SK-N-SH (cell line): ENCODE results near the gene CCDC152. TPM values are rescaled to one million over a fixed set of nuclear protein-coding genes. Genes with fewer than 3 reads are reported as not detected.

Source experiments
- CTCF ChIA-PET: fragments of 300-600, 350-600 bp; formaldehyde crosslinking; extraction: SDS; loops from one replicate; lab custom pipeline; 2021; lab: Yijun Ruan, JAX
- POLR2A ChIA-PET: fragments of 350-600 bp; sonication (Branson Sonifier 250); formaldehyde crosslinking; extraction: SDS; loops from one replicate; lab custom pipeline; 2020; ENCODE audit warnings: antibody characterized with exemption, inconsistent platforms; lab: Yijun Ruan, JAX
- DNase-seq: peaks from one replicate; pipeline ENCODE4 v3.0.0; 2012
- H2AFZ ChIP-seq: fragments of 200-600 bp; sonication (generic); 2 replicates; pipeline ENCODE4 v1.8.1; 2016; ENCODE audit warnings: antibody characterized with exemption, mild to moderate bottlenecking, low read depth
- H3F3A ChIP-seq: fragments of 200-600 bp; sonication (generic); replicated peaks from 2 replicates; pipeline ENCODE3; 2016; ENCODE audit warnings: antibody characterized with exemption, mild to moderate bottlenecking; ENCODE audit not compliant: insufficient read depth
- H3K27ac ChIP-seq, 2 experiments: fragments of 200-500 bp in 1 of 2; fragments of 200-600 bp in 1 of 2; sonication (Bioruptor generic) in 1 of 2; sonication (generic), shearing (Covaris generic) in 1 of 2; 2 replicates each; pipeline versions ENCODE4 v1.5.1 to v1.6.1; 2014 to 2016; ENCODE audit warnings: low read depth in 2 of 2, inconsistent platforms in 1 of 2, low read length in 1 of 2, mild to moderate bottlenecking in 1 of 2, mixed read lengths in 1 of 2
- H3K27me3 ChIP-seq: fragments of 200-600 bp; sonication (generic), shearing (Covaris generic); 2 replicates; pipeline ENCODE4 v1.6.1; 2016; ENCODE audit warnings: mixed run types; ENCODE audit not compliant: insufficient read depth
- H3K36me3 ChIP-seq, 2 experiments: fragments of 200-500 bp in 1 of 2; fragments of 200-600 bp in 1 of 2; sonication (Bioruptor generic) in 1 of 2; sonication (generic) in 1 of 2; replicated peaks in 1 of 2; 2 replicates each; pipeline versions ENCODE3 to v1.5.1; 2014 to 2016; ENCODE audit warnings: low read length in 1 of 2, mild to moderate bottlenecking in 1 of 2; ENCODE audit not compliant: insufficient read depth in 2 of 2, control insufficient read depth in 1 of 2
- H3K4me1 ChIP-seq, 2 experiments: fragments of 200-500 bp in 1 of 2; fragments of 200-600 bp in 1 of 2; sonication (Bioruptor generic) in 1 of 2; sonication (generic), shearing (Covaris generic) in 1 of 2; 2 replicates each; pipeline versions ENCODE4 v1.5.1 to v1.6.1; 2014 to 2016; ENCODE audit warnings: low read depth in 1 of 2, low read length in 1 of 2, mixed run types in 1 of 2; ENCODE audit not compliant: insufficient read depth in 2 of 2, control insufficient read depth in 1 of 2
- H3K4me2 ChIP-seq: fragments of 200-600 bp; sonication (generic), shearing (Covaris generic); 2 replicates; pipeline ENCODE4 v1.6.1; 2017; ENCODE audit warnings: mixed run types
- H3K4me3 ChIP-seq, 2 experiments: fragments of 200-500 bp in 1 of 2; fragments of 200-600 bp in 1 of 2; sonication (Bioruptor generic) in 1 of 2; sonication (generic), shearing (Covaris generic) in 1 of 2; 2 replicates each; pipeline versions ENCODE4 v1.5.1 to v1.8.1; 2014 to 2016; ENCODE audit warnings: low read depth in 2 of 2, inconsistent platforms in 1 of 2, low read length in 1 of 2, mild to moderate bottlenecking in 1 of 2, mixed read lengths in 1 of 2, moderate library complexity in 1 of 2
- H3K79me2 ChIP-seq: fragments of 200-600 bp; sonication (generic); 2 replicates; pipeline ENCODE4 v1.8.1; 2017; ENCODE audit warnings: mild to moderate bottlenecking; ENCODE audit not compliant: insufficient read depth
- H3K9ac ChIP-seq: fragments of 200-600 bp; sonication (generic); 2 replicates; pipeline ENCODE4 v1.6.1; 2017; ENCODE audit warnings: mixed run types
- H3K9me2 ChIP-seq: fragments of 200-600 bp; sonication (generic); 2 replicates; pipeline ENCODE4 v1.6.1; 2017; ENCODE audit warnings: mixed run types
- H3K9me3 ChIP-seq: fragments of 200-600 bp; sonication (generic); 2 replicates; pipeline ENCODE4 v1.6.1; 2017; ENCODE audit warnings: mixed run types, mild to moderate bottlenecking, moderate library complexity
- H4K20me1 ChIP-seq: fragments of 200-600 bp; sonication (generic); 2 replicates; pipeline ENCODE4 v1.6.1; 2017; ENCODE audit warnings: mild to moderate bottlenecking, mixed run types; ENCODE audit not compliant: insufficient read depth
- CHD2 ChIP-seq: fragments of 150-350 bp; IDR thresholded peaks from 2 replicates; pipeline ENCODE4 v1.6.1; 2018; ENCODE audit warnings: low read length; ENCODE audit not compliant: partially characterized antibody
- FOSL2 ChIP-seq: IDR thresholded peaks from 2 replicates; pipeline ENCODE4 v1.4.0; 2012; ENCODE audit warnings: low read depth, mild to moderate bottlenecking, moderate library complexity, borderline replicate concordance
- FOXM1 ChIP-seq: IDR thresholded peaks from 2 replicates; pipeline ENCODE4 v1.4.0; 2012; ENCODE audit warnings: low read depth, mild to moderate bottlenecking
- JUND ChIP-seq: IDR thresholded peaks from 2 replicates; pipeline ENCODE4 v1.4.0; 2012
- MXI1 ChIP-seq: IDR thresholded peaks from 2 replicates; pipeline ENCODE4 v1.6.1; 2012; ENCODE audit warnings: mild to moderate bottlenecking, low read depth, low read length, improper control_type of control experiment
- NFIC ChIP-seq: IDR thresholded peaks from 2 replicates; pipeline ENCODE4 v1.4.0; 2012; ENCODE audit warnings: borderline replicate concordance
- POLR2AphosphoS5 ChIP-seq: IDR thresholded peaks from 2 replicates; pipeline ENCODE4 v1.6.1; 2012; ENCODE audit warnings: low read depth, low read length
- RCOR1 ChIP-seq: fragments of 150-350 bp; IDR thresholded peaks from 2 replicates; pipeline ENCODE4 v1.6.1; 2017; ENCODE audit warnings: antibody characterized with exemption, low read length
- RXRA ChIP-seq: IDR thresholded peaks from 2 replicates; pipeline ENCODE4 v1.4.0; 2012; ENCODE audit warnings: low read depth, mild to moderate bottlenecking, borderline replicate concordance
- SIN3A ChIP-seq: IDR thresholded peaks from 2 replicates; pipeline ENCODE4 v1.6.1; 2012; ENCODE audit warnings: low read depth, mild to moderate bottlenecking, low read length, moderate library complexity, borderline replicate concordance
- SMC3 ChIP-seq: IDR thresholded peaks from 2 replicates; pipeline ENCODE4 v1.6.1; 2012; ENCODE audit warnings: low read depth, low read length, improper control_type of control experiment
- TAF1 ChIP-seq: IDR thresholded peaks from 2 replicates; pipeline ENCODE4 v1.6.1; 2012; ENCODE audit warnings: low read depth, mild to moderate bottlenecking, low read length, moderate library complexity, borderline replicate concordance
- WGBS: methylation state at CpG from one replicate; pipeline ENCODE4 v1.1.6; 2017; ENCODE audit warnings: low lambda C conversion rate; 5-methylcytosine and 5-hydroxymethylcytosine counted together
- polyA plus RNA-seq, 3 experiments: library from polyadenylated mRNA; depleted of rRNA; stranded (reverse); fragments of >200 nt; gene quantifications; 2 replicates each; pipeline ENCODE4 v1.2.3, GENCODE V29; 2012
- TF ChIP-seq, protein P1 (sequence below): fragments of 150-350 bp; IDR thresholded peaks from 2 replicates; pipeline ENCODE4 v1.6.1; 2016; ENCODE audit warnings: mild to moderate bottlenecking, low read depth, low read length
- TF ChIP-seq, protein P2 (sequence below): IDR thresholded peaks from 2 replicates; pipeline ENCODE4 v1.4.0; 2012; ENCODE audit warnings: low read depth, borderline replicate concordance
- TF ChIP-seq, protein P3 (sequence below): IDR thresholded peaks from 2 replicates; pipeline ENCODE4 v1.6.1; 2012; ENCODE audit warnings: mild to moderate bottlenecking, low read depth, low read length, moderate library complexity

The CCDC152 gene
- polyA plus RNA-seq, 1 of the 3 experiments (the other 2 are of a cell fraction) = 2.1 TPM

DNA sequence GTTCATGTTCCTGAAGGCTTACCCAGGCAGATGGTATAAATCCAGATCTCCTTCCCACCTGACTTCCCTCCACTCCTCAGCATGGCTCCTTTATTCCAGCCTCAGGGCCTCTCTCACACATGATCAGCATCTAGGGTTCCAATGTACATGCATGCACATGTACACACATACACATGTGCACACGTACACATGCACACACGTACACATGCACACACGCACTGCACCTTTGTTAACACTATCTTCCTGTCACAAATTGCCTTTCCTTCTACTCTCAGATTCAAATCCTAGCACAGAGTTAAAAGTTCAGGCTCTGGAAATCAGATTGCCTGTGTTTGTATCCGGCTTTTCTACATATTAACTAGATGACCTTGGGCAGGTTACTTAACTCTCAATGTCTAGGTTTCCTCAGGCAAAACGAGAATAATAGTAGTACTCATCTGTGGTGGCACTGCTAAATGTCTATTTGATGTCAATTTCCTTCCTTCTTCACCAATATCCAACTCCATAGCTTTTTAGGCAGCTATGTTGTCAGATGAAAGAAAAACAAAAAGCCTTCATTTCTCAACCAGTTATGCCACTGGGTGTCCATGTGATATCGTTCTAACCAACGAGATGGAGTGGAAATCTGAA is 67.8 kb downstream of the CCDC152 start:
- CTCF ChIA-PET = no interaction called here
- Histone ChIP-seq H3K27ac (no peak overlapping the region), H3K4me3 (no peak overlapping the region), H3K79me2 (no peaks in the 10 kb centered on the region), H3K9me2 (no peaks in the 10 kb centered on the region), H3F3A (no peaks in the 10 kb centered on the region), H2AFZ (no peak overlapping the region), H4K20me1 (no peaks in the 10 kb centered on the region), H3K4me1 (no peaks in the 10 kb centered on the region), H3K27me3 (peaks cover 5% of the 10 kb centered on the region; the same call in 1 of the 2 replicates), H3K4me2 (no peak overlapping the region), H3K36me3 (no peaks in the 10 kb centered on the region), H3K9ac (no peak overlapping the region), H3K9me3 (no peaks in the 10 kb centered on the region)
- POLR2A ChIA-PET = no interaction called here
- TF ChIP-seq RCOR1 (no peak), MXI1 (no peak), JUND (no peak), FOXM1 (no peak), POLR2AphosphoS5 (no peak), SMC3 (no peak), SIN3A (no peak), CHD2 (no peak), FOSL2 (no peak), TAF1 (no peak), NFIC (no peak), RXRA (no peak)
- TF ChIP-seq, protein P1, sequence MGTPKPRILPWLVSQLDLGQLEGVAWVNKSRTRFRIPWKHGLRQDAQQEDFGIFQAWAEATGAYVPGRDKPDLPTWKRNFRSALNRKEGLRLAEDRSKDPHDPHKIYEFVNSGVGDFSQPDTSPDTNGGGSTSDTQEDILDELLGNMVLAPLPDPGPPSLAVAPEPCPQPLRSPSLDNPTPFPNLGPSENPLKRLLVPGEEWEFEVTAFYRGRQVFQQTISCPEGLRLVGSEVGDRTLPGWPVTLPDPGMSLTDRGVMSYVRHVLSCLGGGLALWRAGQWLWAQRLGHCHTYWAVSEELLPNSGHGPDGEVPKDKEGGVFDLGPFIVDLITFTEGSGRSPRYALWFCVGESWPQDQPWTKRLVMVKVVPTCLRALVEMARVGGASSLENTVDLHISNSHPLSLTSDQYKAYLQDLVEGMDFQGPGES = no peak
- TF ChIP-seq, protein P2, sequence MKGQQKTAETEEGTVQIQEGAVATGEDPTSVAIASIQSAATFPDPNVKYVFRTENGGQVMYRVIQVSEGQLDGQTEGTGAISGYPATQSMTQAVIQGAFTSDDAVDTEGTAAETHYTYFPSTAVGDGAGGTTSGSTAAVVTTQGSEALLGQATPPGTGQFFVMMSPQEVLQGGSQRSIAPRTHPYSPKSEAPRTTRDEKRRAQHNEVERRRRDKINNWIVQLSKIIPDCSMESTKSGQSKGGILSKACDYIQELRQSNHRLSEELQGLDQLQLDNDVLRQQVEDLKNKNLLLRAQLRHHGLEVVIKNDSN = no peak
- TF ChIP-seq, protein P3, sequence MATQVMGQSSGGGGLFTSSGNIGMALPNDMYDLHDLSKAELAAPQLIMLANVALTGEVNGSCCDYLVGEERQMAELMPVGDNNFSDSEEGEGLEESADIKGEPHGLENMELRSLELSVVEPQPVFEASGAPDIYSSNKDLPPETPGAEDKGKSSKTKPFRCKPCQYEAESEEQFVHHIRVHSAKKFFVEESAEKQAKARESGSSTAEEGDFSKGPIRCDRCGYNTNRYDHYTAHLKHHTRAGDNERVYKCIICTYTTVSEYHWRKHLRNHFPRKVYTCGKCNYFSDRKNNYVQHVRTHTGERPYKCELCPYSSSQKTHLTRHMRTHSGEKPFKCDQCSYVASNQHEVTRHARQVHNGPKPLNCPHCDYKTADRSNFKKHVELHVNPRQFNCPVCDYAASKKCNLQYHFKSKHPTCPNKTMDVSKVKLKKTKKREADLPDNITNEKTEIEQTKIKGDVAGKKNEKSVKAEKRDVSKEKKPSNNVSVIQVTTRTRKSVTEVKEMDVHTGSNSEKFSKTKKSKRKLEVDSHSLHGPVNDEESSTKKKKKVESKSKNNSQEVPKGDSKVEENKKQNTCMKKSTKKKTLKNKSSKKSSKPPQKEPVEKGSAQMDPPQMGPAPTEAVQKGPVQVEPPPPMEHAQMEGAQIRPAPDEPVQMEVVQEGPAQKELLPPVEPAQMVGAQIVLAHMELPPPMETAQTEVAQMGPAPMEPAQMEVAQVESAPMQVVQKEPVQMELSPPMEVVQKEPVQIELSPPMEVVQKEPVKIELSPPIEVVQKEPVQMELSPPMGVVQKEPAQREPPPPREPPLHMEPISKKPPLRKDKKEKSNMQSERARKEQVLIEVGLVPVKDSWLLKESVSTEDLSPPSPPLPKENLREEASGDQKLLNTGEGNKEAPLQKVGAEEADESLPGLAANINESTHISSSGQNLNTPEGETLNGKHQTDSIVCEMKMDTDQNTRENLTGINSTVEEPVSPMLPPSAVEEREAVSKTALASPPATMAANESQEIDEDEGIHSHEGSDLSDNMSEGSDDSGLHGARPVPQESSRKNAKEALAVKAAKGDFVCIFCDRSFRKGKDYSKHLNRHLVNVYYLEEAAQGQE = no peak
- no peak for DNase-seq
- 4% methylated on average over 7 of the region's 7 CpGs for WGBS
